Measurements from ENCODE around the gene TOM1L1.

Gene TOM1L1, protein sequence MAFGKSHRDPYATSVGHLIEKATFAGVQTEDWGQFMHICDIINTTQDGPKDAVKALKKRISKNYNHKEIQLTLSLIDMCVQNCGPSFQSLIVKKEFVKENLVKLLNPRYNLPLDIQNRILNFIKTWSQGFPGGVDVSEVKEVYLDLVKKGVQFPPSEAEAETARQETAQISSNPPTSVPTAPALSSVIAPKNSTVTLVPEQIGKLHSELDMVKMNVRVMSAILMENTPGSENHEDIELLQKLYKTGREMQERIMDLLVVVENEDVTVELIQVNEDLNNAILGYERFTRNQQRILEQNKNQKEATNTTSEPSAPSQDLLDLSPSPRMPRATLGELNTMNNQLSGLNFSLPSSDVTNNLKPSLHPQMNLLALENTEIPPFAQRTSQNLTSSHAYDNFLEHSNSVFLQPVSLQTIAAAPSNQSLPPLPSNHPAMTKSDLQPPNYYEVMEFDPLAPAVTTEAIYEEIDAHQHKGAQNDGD

GRCh38 chr17:54900457-54901229 lies at the start of gene TOM1L1:
Gene TOM1L1 (plus strand): TSS chr17:54900852. CDS start chr17:54900866, 14 bp downstream.
- Histone ChIP-seq H3K27me3 (ENCODE audit: control insufficient read depth, low read length) (peaks cover 22% of the 10 kb centered on the region), H3K9me2 (replicated peaks; ENCODE audit: control insufficient read depth, low read length) (no peaks in the 10 kb centered on the region), H4K20me1 (ENCODE audit: control insufficient read depth, insufficient read depth, low read depth, low read length) (no peaks in the 10 kb centered on the region), H3K9me3 (ENCODE audit: control insufficient read depth, insufficient read depth, low read length) (no peaks in the 10 kb centered on the region), H3K27ac (ENCODE audit: low read depth, low read length) (no peak within 1 kb of the TSS), H3K79me2 (ENCODE audit: control insufficient read depth, low read length) (no peaks in the 10 kb centered on the region), H3K4me2 (ENCODE audit: low read length) (no peak within 1 kb of the TSS), H3K4me1 (ENCODE audit: control insufficient read depth, low read length) (no peaks in the 10 kb centered on the region), H3F3A (ENCODE audit: control insufficient read depth, insufficient read depth) (no peaks in the 10 kb centered on the region), H3K36me3 (ENCODE audit: control insufficient read depth, low read length) (no peaks in the 10 kb centered on the region), H3K4me3 (ENCODE audit: low read length) (no peak within 1 kb of the TSS)
- no peak for TF ChIP-seq EZH2phosphoT487 (IDR thresholded peaks at IDR 0.05; ENCODE audit: borderline replicate concordance, low read length)
- TF ChIP-seq, protein P1, sequence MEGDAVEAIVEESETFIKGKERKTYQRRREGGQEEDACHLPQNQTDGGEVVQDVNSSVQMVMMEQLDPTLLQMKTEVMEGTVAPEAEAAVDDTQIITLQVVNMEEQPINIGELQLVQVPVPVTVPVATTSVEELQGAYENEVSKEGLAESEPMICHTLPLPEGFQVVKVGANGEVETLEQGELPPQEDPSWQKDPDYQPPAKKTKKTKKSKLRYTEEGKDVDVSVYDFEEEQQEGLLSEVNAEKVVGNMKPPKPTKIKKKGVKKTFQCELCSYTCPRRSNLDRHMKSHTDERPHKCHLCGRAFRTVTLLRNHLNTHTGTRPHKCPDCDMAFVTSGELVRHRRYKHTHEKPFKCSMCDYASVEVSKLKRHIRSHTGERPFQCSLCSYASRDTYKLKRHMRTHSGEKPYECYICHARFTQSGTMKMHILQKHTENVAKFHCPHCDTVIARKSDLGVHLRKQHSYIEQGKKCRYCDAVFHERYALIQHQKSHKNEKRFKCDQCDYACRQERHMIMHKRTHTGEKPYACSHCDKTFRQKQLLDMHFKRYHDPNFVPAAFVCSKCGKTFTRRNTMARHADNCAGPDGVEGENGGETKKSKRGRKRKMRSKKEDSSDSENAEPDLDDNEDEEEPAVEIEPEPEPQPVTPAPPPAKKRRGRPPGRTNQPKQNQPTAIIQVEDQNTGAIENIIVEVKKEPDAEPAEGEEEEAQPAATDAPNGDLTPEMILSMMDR (IDR thresholded peaks at IDR 0.05; ENCODE audit: low read depth, low read length, poor library complexity, severe bottlenecking) = no peak

- Histone ChIP-seq H3K9me3 (ENCODE audit: control insufficient read depth, insufficient read depth, low read length) (no peaks in the 10 kb centered on the region), H3K27me3 (ENCODE audit: control insufficient read depth, low read length) (no peaks in the 10 kb centered on the region), H3K79me2 (ENCODE audit: control insufficient read depth, low read length) (no peaks in the 10 kb centered on the region), H3K4me3 (ENCODE audit: low read length) (no peak overlapping the region), H3K36me3 (ENCODE audit: control insufficient read depth, low read length) (no peaks in the 10 kb centered on the region), H3K9me2 (replicated peaks; ENCODE audit: control insufficient read depth, low read length) (no peaks in the 10 kb centered on the region), H3K4me1 (ENCODE audit: control insufficient read depth, low read length) (no peaks in the 10 kb centered on the region), H4K20me1 (ENCODE audit: control insufficient read depth, insufficient read depth, low read depth, low read length) (no peaks in the 10 kb centered on the region), H3K27ac (ENCODE audit: low read depth, low read length) (no peak overlapping the region), H3F3A (ENCODE audit: control insufficient read depth, insufficient read depth) (no peaks in the 10 kb centered on the region), H3K4me2 (ENCODE audit: low read length) (no peak overlapping the region)
- TF ChIP-seq, protein P1 (IDR thresholded peaks at IDR 0.05; ENCODE audit: low read depth, low read length, poor library complexity, severe bottlenecking) = no peak
- no peak for TF ChIP-seq EZH2phosphoT487 (IDR thresholded peaks at IDR 0.05; ENCODE audit: borderline replicate concordance, low read length)
These were observed 41.5 kb upstream of the TOM1L1 start for GRCh38 chr17:54859187-54859586.

DNA sequence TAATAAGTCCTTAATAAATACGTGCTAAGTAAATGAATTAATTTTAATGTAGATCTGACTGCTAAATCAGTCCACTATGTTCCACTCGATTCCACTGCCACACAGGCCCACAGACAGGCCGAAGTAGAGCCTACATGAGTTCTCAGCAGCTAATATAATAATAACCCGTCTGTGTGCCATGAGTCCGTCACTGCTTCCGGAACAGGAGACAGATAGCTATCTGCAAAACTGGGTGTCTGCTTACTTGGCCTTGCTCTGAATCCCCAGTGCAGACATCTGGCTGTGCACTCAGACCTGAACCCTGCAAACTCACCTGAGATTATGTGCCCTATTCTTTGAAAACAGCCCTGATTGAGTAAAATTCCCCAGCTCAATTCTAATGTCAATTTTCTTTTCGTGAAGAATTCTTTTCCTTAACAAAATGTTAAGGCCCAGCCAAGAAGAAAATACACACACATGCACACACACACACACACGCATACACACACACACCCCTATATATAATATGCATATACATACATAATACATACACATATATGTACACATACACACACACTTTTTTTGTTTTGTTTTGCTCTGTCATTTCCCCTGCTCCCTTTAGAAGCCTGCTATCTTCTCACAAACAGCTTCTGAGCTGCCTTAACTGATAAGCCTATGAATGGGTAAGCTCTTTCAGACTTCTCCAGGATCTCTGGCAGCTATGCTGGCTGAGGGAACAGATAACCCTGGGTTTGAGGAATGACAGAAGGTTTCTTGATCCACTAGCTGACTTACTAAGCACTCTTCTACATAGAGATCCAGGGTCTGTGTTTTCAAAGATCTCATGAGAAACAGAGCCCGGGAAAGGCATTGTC lies 39.8 kb upstream of the TOM1L1 start:
- H3F3A ChIP-seq (ENCODE audit: control insufficient read depth, insufficient read depth) = no peaks in the 10 kb centered on the region
- H4K20me1 ChIP-seq (ENCODE audit: control insufficient read depth, insufficient read depth, low read depth, low read length) = no peaks in the 10 kb centered on the region
- no peak overlapping the region for H3K4me2 ChIP-seq (ENCODE audit: low read length)
- no peak overlapping the region for H3K4me3 ChIP-seq (ENCODE audit: low read length)
- TF ChIP-seq, protein P1 (IDR thresholded peaks at IDR 0.05; ENCODE audit: low read depth, low read length, poor library complexity, severe bottlenecking) = no peak
- no peak for TF ChIP-seq EZH2phosphoT487 (IDR thresholded peaks at IDR 0.05; ENCODE audit: borderline replicate concordance, low read length)
- H3K79me2 ChIP-seq (ENCODE audit: control insufficient read depth, low read length) = no peaks in the 10 kb centered on the region
- no peaks in the 10 kb centered on the region for H3K9me2 ChIP-seq (replicated peaks; ENCODE audit: control insufficient read depth, low read length)
- H3K27ac ChIP-seq (ENCODE audit: low read depth, low read length) = no peak overlapping the region
- H3K9me3 ChIP-seq (ENCODE audit: control insufficient read depth, insufficient read depth, low read length) = no peaks in the 10 kb centered on the region
- no peaks in the 10 kb centered on the region for H3K4me1 ChIP-seq (ENCODE audit: control insufficient read depth, low read length)
- H3K27me3 ChIP-seq (ENCODE audit: control insufficient read depth, low read length) = no peaks in the 10 kb centered on the region
- H3K36me3 ChIP-seq (ENCODE audit: control insufficient read depth, low read length) = no peaks in the 10 kb centered on the region

Measured in DOHH2 (cell line).